Activated naive CD4-positive, alpha-beta T cell treated with anti-CD3 and anti-CD28 coated beads for 36 hours (primary cell): ENCODE measurements around the gene SCN9A. TPM values are rescaled to one million over a fixed set of nuclear protein-coding genes. Genes with fewer than 3 reads are reported as not detected.
"Not testable (repeated sequence)": the region's sequence is repeated elsewhere in the genome, so short reads cannot be mapped to it uniquely, and the experiment has no call there.

Source experiments
- CTCF ChIA-PET: fragments of 350-600 bp; sonication (Branson Sonifier 250); formaldehyde crosslinking; loops from one replicate; lab custom pipeline; 2021; ENCODE audit warnings: antibody characterized with exemption; lab: Charles Lee
- DNase-seq: peaks from one replicate; pipeline ENCODE4 v3.0.0-alpha.2; 2020
- H3K27ac Mint-ChIP-seq: one replicate; pipeline ENCODE4 v1.8.0; 2021; ENCODE audit warnings: mild to moderate bottlenecking, mixed read lengths
- H3K27me3 Mint-ChIP-seq: one replicate; pipeline ENCODE4 v1.8.0; 2021; ENCODE audit warnings: low read depth, mixed read lengths
- H3K36me3 Mint-ChIP-seq: one replicate; pipeline ENCODE4 v1.8.0; 2021; ENCODE audit warnings: low read depth, mixed read lengths
- H3K4me1 Mint-ChIP-seq: one replicate; pipeline ENCODE4 v1.8.0; 2021; ENCODE audit warnings: low read depth, mixed read lengths
- H3K4me3 Mint-ChIP-seq: one replicate; pipeline ENCODE4 v1.8.0; 2021; ENCODE audit warnings: mild to moderate bottlenecking, moderate library complexity, mixed read lengths
- H3K9me3 Mint-ChIP-seq: one replicate; pipeline ENCODE4 v1.8.0; 2021; ENCODE audit warnings: mixed read lengths
- intact Hi-C: fragments of 100-400 bp; cut with micrococcal nuclease; formaldehyde crosslinking; loops from one replicate; pipeline ENCODE4 v1.15.1; 2023
- total RNA-seq, 2 experiments: library from RNA; stranded (reverse); gene quantifications; one replicate each; pipeline ENCODE4 v1.2.3, GENCODE V29; 2021

Gene SCN9A
- total RNA-seq, 2 experiments from 2014 or later = not detected

- no peaks in the 10 kb centered on the region for H3K4me1 Mint-ChIP-seq
- H3K9me3 Mint-ChIP-seq = no peaks in the 10 kb centered on the region
- no peak overlapping the region for H3K27ac Mint-ChIP-seq
- no peaks in the 10 kb centered on the region for H3K27me3 Mint-ChIP-seq
- DNase-seq = no peak
- no peak overlapping the region for H3K4me3 Mint-ChIP-seq
- intact Hi-C loops = no loop called here
- CTCF ChIA-PET = no interaction called here
- no peaks in the 10 kb centered on the region for H3K36me3 Mint-ChIP-seq
Measured at GRCh38 chr2:166229678-166230023, 146.1 kb downstream of the SCN9A start.

GRCh38 chr2:166224197-166224596 lies 151.5 kb downstream of the SCN9A start:
- Mint-ChIP-seq H3K4me3 (no peak overlapping the region), H3K4me1 (no peaks in the 10 kb centered on the region), H3K27ac (no peak overlapping the region), H3K36me3 (no peaks in the 10 kb centered on the region), H3K27me3 (no peaks in the 10 kb centered on the region), H3K9me3 (no peaks in the 10 kb centered on the region)
- no peak for DNase-seq
- CTCF ChIA-PET = no interaction called here
- intact Hi-C loops = no loop called here

GRCh38 chr2:166223298-166223697 lies 152.4 kb downstream of the SCN9A start:
- Mint-ChIP-seq H3K4me1 (no peaks in the 10 kb centered on the region), H3K27me3 (no peaks in the 10 kb centered on the region), H3K4me3 (no peak overlapping the region), H3K36me3 (no peaks in the 10 kb centered on the region), H3K9me3 (no peaks in the 10 kb centered on the region), H3K27ac (no peak overlapping the region)
- no peak for DNase-seq
- CTCF ChIA-PET = no interaction called here
- intact Hi-C loops = no loop called here

GRCh38 chr2:166211079-166211478 lies 164.7 kb downstream of the SCN9A start:
- intact Hi-C loops = no loop called here
- Mint-ChIP-seq H3K4me1 (no peaks in the 10 kb centered on the region), H3K9me3 (peaks cover 19% of the 10 kb centered on the region), H3K27ac (no peak overlapping the region), H3K36me3 (peaks cover 4% of the 10 kb centered on the region), H3K27me3 (no peaks in the 10 kb centered on the region), H3K4me3 (no peak overlapping the region)
- DNase-seq = no peak
- CTCF ChIA-PET = no interaction called here

- H3K4me1 Mint-ChIP-seq, CTCF ChIA-PET, H3K27ac Mint-ChIP-seq, H3K27me3 Mint-ChIP-seq, H3K4me3 Mint-ChIP-seq, intact Hi-C loops, H3K36me3 Mint-ChIP-seq, DNase-seq: not testable (repeated sequence)
- H3K9me3 Mint-ChIP-seq = peaks cover 27% of the 10 kb centered on the region
Measured at GRCh38 chr2:166209944-166210343, 165.8 kb downstream of the SCN9A start.

GRCh38 chr2:166209367-166209766 lies 166.4 kb downstream of the SCN9A start:
- H3K27me3 Mint-ChIP-seq, H3K27ac Mint-ChIP-seq, H3K36me3 Mint-ChIP-seq, H3K4me3 Mint-ChIP-seq, intact Hi-C loops, CTCF ChIA-PET, H3K4me1 Mint-ChIP-seq, DNase-seq: not testable (repeated sequence)
- H3K9me3 Mint-ChIP-seq = peaks cover 25% of the 10 kb centered on the region

GRCh38 chr2:166206153-166206552 lies 169.6 kb downstream of the SCN9A start:
- H3K27ac Mint-ChIP-seq, H3K27me3 Mint-ChIP-seq, H3K4me1 Mint-ChIP-seq, intact Hi-C loops, CTCF ChIA-PET, H3K36me3 Mint-ChIP-seq, DNase-seq, H3K4me3 Mint-ChIP-seq: not testable (repeated sequence)
- H3K9me3 Mint-ChIP-seq = peaks cover 22% of the 10 kb centered on the region

- CTCF ChIA-PET = no interaction called here
- Mint-ChIP-seq H3K4me1 (no peaks in the 10 kb centered on the region), H3K4me3 (no peak overlapping the region), H3K9me3 (peaks cover 12% of the 10 kb centered on the region), H3K36me3 (no peaks in the 10 kb centered on the region), H3K27me3 (no peaks in the 10 kb centered on the region), H3K27ac (no peak overlapping the region)
- intact Hi-C loops = no loop called here
- DNase-seq = no peak
Measured at GRCh38 chr2:166202778-166203177, 173.0 kb downstream of the SCN9A start.

- CTCF ChIA-PET = no interaction called here
- H3K27ac Mint-ChIP-seq = no peak overlapping the region
Measured at GRCh38 chr2:166197446-166197845, 178.3 kb downstream of the SCN9A start.

GRCh38 chr2:166193407-166193806 lies 182.3 kb downstream of the SCN9A start:
- Mint-ChIP-seq H3K36me3 (no peaks in the 10 kb centered on the region), H3K4me3 (no peak overlapping the region), H3K9me3 (no peaks in the 10 kb centered on the region), H3K4me1 (no peaks in the 10 kb centered on the region), H3K27ac (no peak overlapping the region), H3K27me3 (no peaks in the 10 kb centered on the region)
- intact Hi-C loops = no loop called here
- CTCF ChIA-PET = interaction anchor here (1.0 kb wide), 1 partner anchor 13 kb away, joined by 3 read pairs; no protein-coding TSS in a partner anchor
- DNase-seq = no peak

More at GRCh38 chr2:166197446-166197845, 178.3 kb downstream of the SCN9A start:
- H3K27me3 Mint-ChIP-seq = no peaks in the 10 kb centered on the region
- DNase-seq = no peak
- no peaks in the 10 kb centered on the region for H3K36me3 Mint-ChIP-seq
- H3K4me1 Mint-ChIP-seq = no peaks in the 10 kb centered on the region
- intact Hi-C loops = no loop called here
- no peaks in the 10 kb centered on the region for H3K9me3 Mint-ChIP-seq
- H3K4me3 Mint-ChIP-seq = no peak overlapping the region

- no peak overlapping the region for H3K4me3 Mint-ChIP-seq
- no peaks in the 10 kb centered on the region for H3K36me3 Mint-ChIP-seq
- DNase-seq = no peak
- CTCF ChIA-PET = no interaction called here
- H3K27me3 Mint-ChIP-seq = no peaks in the 10 kb centered on the region
- intact Hi-C loops = no loop called here
- no peak overlapping the region for H3K27ac Mint-ChIP-seq
- H3K9me3 Mint-ChIP-seq = no peaks in the 10 kb centered on the region
- H3K4me1 Mint-ChIP-seq = no peaks in the 10 kb centered on the region
Measured at GRCh38 chr2:166188084-166188483, 187.7 kb downstream of the SCN9A start.

- intact Hi-C loops = no loop called here
- H3K27ac Mint-ChIP-seq = no peak overlapping the region
- no peak for DNase-seq
- CTCF ChIA-PET = no interaction called here
- H3K9me3 Mint-ChIP-seq = no peaks in the 10 kb centered on the region
- no peaks in the 10 kb centered on the region for H3K4me1 Mint-ChIP-seq
- H3K4me3 Mint-ChIP-seq = no peak overlapping the region
- no peaks in the 10 kb centered on the region for H3K36me3 Mint-ChIP-seq
- H3K27me3 Mint-ChIP-seq = peaks cover 3% of the 10 kb centered on the region
Measured at GRCh38 chr2:166184789-166185188, 191.0 kb downstream of the SCN9A start.

- Mint-ChIP-seq H3K36me3 (no peaks in the 10 kb centered on the region), H3K27me3 (peaks cover 7% of the 10 kb centered on the region), H3K4me3 (no peak overlapping the region), H3K4me1 (no peaks in the 10 kb centered on the region), H3K27ac (no peak overlapping the region), H3K9me3 (no peaks in the 10 kb centered on the region)
- no peak for DNase-seq
- CTCF ChIA-PET = interaction anchor here (0.6 to 1.4 kb wide), 5 partner anchors 13 to 123 kb away, joined by 3 to 5 read pairs (median 4); no protein-coding TSS in a partner anchor
- intact Hi-C loops = loop anchor here (1.0 kb wide), 2 partner anchors 124 to 227 kb away; no protein-coding TSS in a partner anchor
Measured at GRCh38 chr2:166181813-166182154, 194.0 kb downstream of the SCN9A start.
